Caco-2 (cell line): ENCODE results near the gene LRWD1. TPM values are rescaled to one million over a fixed set of nuclear protein-coding genes. Genes with fewer than 3 reads are reported as not detected.
A peak's percentile ranks its signal among the peaks of the same experiment; 100 is the strongest.

ENCODE experiments used
- BruUV-seq: library from RNA; stranded (reverse); fragments of 400-500 nt; replicated peaks from 2 replicates; lab custom pipeline; 2021; lab: Mats Ljungman, UMichigan
- CTCF ChIA-PET: fragments of 300-600 bp; sonication (Branson Sonifier 250); formaldehyde crosslinking; loops from one replicate; lab custom pipeline; 2022; ENCODE audit warnings: antibody characterized with exemption; lab: Charles Lee
- POLR2A ChIA-PET: fragments of 300-600 bp; sonication (Branson Sonifier 250); formaldehyde crosslinking; loops from one replicate; lab custom pipeline; 2022; ENCODE audit warnings: antibody characterized with exemption; lab: Charles Lee
- DNase-seq, 2 experiments: peaks; one replicate each; pipeline versions ENCODE4 v3.0.0 to v3.0.0-alpha.2; 2020 to 2022
- H3K27me3 ChIP-seq: replicated peaks from 2 replicates; pipeline ENCODE4 v1.6.0; 2011; ENCODE audit warnings: low read length; ENCODE audit not compliant: control insufficient read depth, insufficient read depth
- H3K36me3 ChIP-seq: 2 replicates; pipeline ENCODE4 v1.5.1; 2011; ENCODE audit warnings: low read length; ENCODE audit not compliant: control insufficient read depth, insufficient read depth
- H3K4me1 ChIP-seq: fragments of 250-450 bp; sonication (Bioruptor Pico); 2 replicates; pipeline ENCODE4 v1.5.1; 2020; ENCODE audit warnings: mild to moderate bottlenecking
- H3K4me3 ChIP-seq: 2 replicates; pipeline ENCODE4 v1.5.1; 2011; ENCODE audit warnings: low read depth, mild to moderate bottlenecking, control low read depth, low read length
- H3K9me3 ChIP-seq: fragments of 250-450 bp; sonication (Bioruptor Pico); 2 replicates; pipeline ENCODE4 v1.5.1; 2020; ENCODE audit warnings: mild to moderate bottlenecking, moderate library complexity
- H3K27ac Mint-ChIP-seq: one replicate; pipeline ENCODE4 v1.8.0; 2022; ENCODE audit warnings: mixed read lengths; ENCODE audit not compliant: unreplicated experiment
- H3K27me3 Mint-ChIP-seq: one replicate; pipeline ENCODE4 v1.8.0; 2022; ENCODE audit warnings: mixed read lengths; ENCODE audit not compliant: insufficient read depth, unreplicated experiment
- H3K36me3 Mint-ChIP-seq: one replicate; pipeline ENCODE4 v1.8.0; 2022; ENCODE audit warnings: mild to moderate bottlenecking, mixed read lengths; ENCODE audit not compliant: insufficient read depth, unreplicated experiment
- H3K4me1 Mint-ChIP-seq: one replicate; pipeline ENCODE4 v1.8.0; 2022; ENCODE audit warnings: low read depth, mixed read lengths; ENCODE audit not compliant: unreplicated experiment
- H3K4me3 Mint-ChIP-seq: one replicate; pipeline ENCODE4 v1.8.0; 2022; ENCODE audit warnings: mild to moderate bottlenecking, moderate library complexity, mixed read lengths; ENCODE audit not compliant: unreplicated experiment
- H3K9me3 Mint-ChIP-seq: one replicate; pipeline ENCODE4 v1.8.0; 2022; ENCODE audit warnings: mixed read lengths; ENCODE audit not compliant: unreplicated experiment
- intact Hi-C: fragments of 100-400 bp; cut with micrococcal nuclease; formaldehyde crosslinking; loops from one replicate; pipeline ENCODE4 v1.10.0; 2022; ENCODE audit not compliant: unreplicated experiment
- total RNA-seq: library from RNA; stranded (reverse); gene quantifications from 2 replicates; pipeline ENCODE4 v1.2.3, GENCODE V29; 2022
- TF ChIP-seq, protein P1 (sequence below), 2 experiments: fragments of 200-600 bp in 1 of 2; IDR thresholded peaks; 1 replicate in 1 of 2; 2 replicates in 1 of 2; pipeline versions ENCODE4 v1.5.1 to v1.8.0; 2011 to 2022; ENCODE audit warnings: antibody characterized with exemption in 1 of 2, control low read depth in 1 of 2, inconsistent platforms in 1 of 2, low read depth in 1 of 2, low read length in 1 of 2, mild to moderate bottlenecking in 1 of 2, moderate library complexity in 1 of 2; ENCODE audit not compliant: insufficient read depth in 1 of 2, severe bottlenecking in 1 of 2, unreplicated experiment in 1 of 2

LRWD1 gene
- total RNA-seq, 1 experiment from 2014 or later: 23.6 TPM

DNA sequence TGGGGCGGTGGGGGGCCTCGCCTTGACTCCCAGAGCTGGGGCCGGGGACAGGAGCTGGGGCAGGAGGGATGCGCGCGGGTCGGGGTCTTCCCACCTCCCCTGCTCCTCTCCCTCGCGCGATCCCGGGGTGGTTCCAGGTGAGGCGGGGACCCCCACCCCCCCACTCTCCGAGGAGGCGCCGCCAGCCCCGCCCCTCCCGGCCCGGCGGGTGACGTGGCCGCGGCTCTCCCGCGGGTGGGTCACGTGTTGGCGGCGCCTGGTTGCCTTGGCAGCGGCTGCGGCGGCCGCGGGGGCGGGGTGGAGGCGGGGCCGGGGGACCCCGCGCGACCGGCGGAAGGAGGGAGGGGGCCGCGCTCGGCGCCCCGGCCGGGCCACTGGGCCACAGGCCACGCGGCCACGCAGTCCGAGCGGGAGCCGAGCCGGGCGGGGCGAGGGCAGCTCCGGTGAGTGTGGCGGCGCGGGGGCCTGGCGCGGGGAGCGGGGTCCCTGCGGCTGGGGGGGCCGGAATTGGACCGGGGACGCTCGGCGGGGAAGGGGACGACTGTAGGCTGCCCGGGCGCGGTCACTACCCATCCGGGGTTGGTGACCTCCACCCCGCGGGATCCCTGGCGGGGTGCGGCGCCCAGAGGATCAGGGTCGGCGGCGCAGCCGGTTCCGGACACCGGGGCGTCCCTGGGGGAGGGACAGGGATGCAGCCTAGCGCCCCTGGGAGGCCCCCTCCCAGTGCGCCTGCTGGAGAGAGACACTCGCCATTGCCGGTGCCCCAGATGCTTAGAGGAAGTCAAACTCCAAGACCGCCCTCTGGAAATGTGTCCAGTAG lies 31.4 kb upstream of the LRWD1 start, which contains the start of gene ORAI2:
ORAI2 (plus strand) TSS at position 357 of the 820 bp plus-strand sequence. CDS start 5,382 bp downstream, outside the sequence.
- Mint-ChIP-seq H3K4me1 (peaks cover 16% of the 10 kb centered on the region), H3K9me3 (no peaks in the 10 kb centered on the region), H3K27me3 (no peaks in the 10 kb centered on the region), H3K27ac (peak within 1 kb of the TSS; percentile 78), H3K36me3 (peaks cover 5% of the 10 kb centered on the region), H3K4me3 (peak within 1 kb of the TSS; percentile 78)
- BruUV-seq: no TSS peak
- Histone ChIP-seq H3K4me1 (peaks cover 22% of the 10 kb centered on the region), H3K9me3 (no peaks in the 10 kb centered on the region), H3K36me3 (no peaks in the 10 kb centered on the region), H3K27me3 (no peaks in the 10 kb centered on the region), H3K4me3 (peak within 1 kb of the TSS; percentile 93)
- peak; percentile 76 to 87 for DNase-seq
- TF ChIP-seq, protein P1, sequence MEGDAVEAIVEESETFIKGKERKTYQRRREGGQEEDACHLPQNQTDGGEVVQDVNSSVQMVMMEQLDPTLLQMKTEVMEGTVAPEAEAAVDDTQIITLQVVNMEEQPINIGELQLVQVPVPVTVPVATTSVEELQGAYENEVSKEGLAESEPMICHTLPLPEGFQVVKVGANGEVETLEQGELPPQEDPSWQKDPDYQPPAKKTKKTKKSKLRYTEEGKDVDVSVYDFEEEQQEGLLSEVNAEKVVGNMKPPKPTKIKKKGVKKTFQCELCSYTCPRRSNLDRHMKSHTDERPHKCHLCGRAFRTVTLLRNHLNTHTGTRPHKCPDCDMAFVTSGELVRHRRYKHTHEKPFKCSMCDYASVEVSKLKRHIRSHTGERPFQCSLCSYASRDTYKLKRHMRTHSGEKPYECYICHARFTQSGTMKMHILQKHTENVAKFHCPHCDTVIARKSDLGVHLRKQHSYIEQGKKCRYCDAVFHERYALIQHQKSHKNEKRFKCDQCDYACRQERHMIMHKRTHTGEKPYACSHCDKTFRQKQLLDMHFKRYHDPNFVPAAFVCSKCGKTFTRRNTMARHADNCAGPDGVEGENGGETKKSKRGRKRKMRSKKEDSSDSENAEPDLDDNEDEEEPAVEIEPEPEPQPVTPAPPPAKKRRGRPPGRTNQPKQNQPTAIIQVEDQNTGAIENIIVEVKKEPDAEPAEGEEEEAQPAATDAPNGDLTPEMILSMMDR (IDR thresholded peaks at IDR 0.05; ENCODE audit: insufficient read depth in 1 of 2, low read depth in 1 of 2, low read length in 1 of 2, severe bottlenecking in 1 of 2, unreplicated experiment in 1 of 2): no peak
- intact Hi-C loops: loop anchor here (2.0 kb wide), 1 partner anchor 17 kb away; no protein-coding TSS in a partner anchor
- POLR2A ChIA-PET: no interaction called here
- CTCF ChIA-PET: interaction anchor here (0.6 to 1.5 kb wide), 2 partner anchors 21 to 687 kb away, joined by 5 to 6 read pairs; no protein-coding TSS in a partner anchor

DNA sequence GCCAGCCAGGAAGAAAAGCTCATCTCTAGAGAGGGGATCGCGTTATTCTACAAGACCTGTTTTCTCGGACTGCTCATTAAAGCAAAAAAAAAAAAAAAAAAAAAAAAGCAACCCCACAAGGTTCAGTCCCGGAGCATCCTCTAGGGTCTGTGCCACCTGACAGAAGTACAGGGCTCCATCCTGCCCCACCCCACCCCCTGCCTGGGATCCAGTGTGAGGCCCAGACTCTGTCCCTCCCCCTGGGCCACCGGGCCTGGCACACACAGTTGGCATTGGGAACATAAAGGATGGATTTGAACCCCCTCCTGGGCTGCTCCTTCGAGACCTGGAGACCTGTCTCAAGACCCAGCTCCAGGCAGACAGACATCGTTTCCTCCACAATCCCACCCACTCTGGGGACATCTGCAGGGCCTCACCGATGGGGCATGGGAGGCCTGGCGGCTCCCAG lies 30.7 kb upstream of the LRWD1 start:
- peaks cover 16% of the 10 kb centered on the region for H3K4me1 Mint-ChIP-seq
- Histone ChIP-seq H3K36me3 (no peaks in the 10 kb centered on the region), H3K9me3 (no peaks in the 10 kb centered on the region), H3K4me1 (peaks cover 22% of the 10 kb centered on the region), H3K4me3 (peak overlapping the region; percentile 93), H3K27me3 (no peaks in the 10 kb centered on the region)
- no peaks in the 10 kb centered on the region for H3K27me3 Mint-ChIP-seq
- ChIA-PET POLR2A (no interaction called here), CTCF (interaction anchor here (0.6 to 1.5 kb wide), 2 partner anchors 22 to 687 kb away, joined by 5 to 6 read pairs; no protein-coding TSS in a partner anchor)
- H3K36me3 Mint-ChIP-seq: peaks cover 5% of the 10 kb centered on the region
- H3K9me3 Mint-ChIP-seq: no peaks in the 10 kb centered on the region
- intact Hi-C loops: loop anchor here (2.0 kb wide), 1 partner anchor 17 kb away; no protein-coding TSS in a partner anchor
- BruUV-seq: TSS peak; percentile 36
- DNase-seq: no peak
- peak overlapping the region; percentile 78 for H3K4me3 Mint-ChIP-seq
- TF ChIP-seq, protein P1 (IDR thresholded peaks at IDR 0.05; ENCODE audit: insufficient read depth in 1 of 2, low read depth in 1 of 2, low read length in 1 of 2, severe bottlenecking in 1 of 2, unreplicated experiment in 1 of 2): no peak
- peak overlapping the region; percentile 78 for H3K27ac Mint-ChIP-seq

- Histone ChIP-seq H3K36me3 (no peaks in the 10 kb centered on the region), H3K9me3 (no peaks in the 10 kb centered on the region), H3K4me1 (peaks cover 26% of the 10 kb centered on the region), H3K27me3 (no peaks in the 10 kb centered on the region), H3K4me3 (no peak overlapping the region)
- H3K27me3 Mint-ChIP-seq: no peaks in the 10 kb centered on the region
- intact Hi-C loops: no loop called here
- no peaks in the 10 kb centered on the region for H3K9me3 Mint-ChIP-seq
- peak overlapping the region; percentile 46 for H3K27ac Mint-ChIP-seq
- H3K4me1 Mint-ChIP-seq: peaks cover 8% of the 10 kb centered on the region
- DNase-seq: no peak
- ChIA-PET POLR2A (no interaction called here), CTCF (no interaction called here)
- H3K4me3 Mint-ChIP-seq: no peak overlapping the region
- TF ChIP-seq, protein P1 (IDR thresholded peaks at IDR 0.05; ENCODE audit: insufficient read depth in 1 of 2, low read depth in 1 of 2, low read length in 1 of 2, severe bottlenecking in 1 of 2, unreplicated experiment in 1 of 2): no peak
- BruUV-seq: TSS peak; percentile 24
- H3K36me3 Mint-ChIP-seq: peaks cover 14% of the 10 kb centered on the region
Observed at GRCh38 chr7:102436118-102436517, 28.7 kb upstream of the LRWD1 start.
